Fibroblast of lung (primary cell): Measurements from ENCODE around the gene ZDHHC14. TPM values are rescaled to one million over a fixed set of nuclear protein-coding genes. Genes with fewer than 3 reads are reported as not detected.

Experiments used
- DNase-seq, 2 donors: peaks; one replicate each; pipeline versions ENCODE4 v3.0.0 to v3.0.0-alpha.2; 2010; ENCODE audit warnings: low read depth in 2 of 2
- H2AFZ ChIP-seq: 2 replicates; pipeline ENCODE4 v1.5.1; 2012; ENCODE audit warnings: low read length, control low read depth, inconsistent platforms
- H3K27ac ChIP-seq: 2 replicates; pipeline ENCODE4 v1.5.1; 2011; ENCODE audit warnings: low read length, control low read depth; ENCODE audit not compliant: insufficient read depth
- H3K27me3 ChIP-seq: 2 replicates; pipeline ENCODE4 v1.5.1; 2011; ENCODE audit warnings: mild to moderate bottlenecking, low read length; ENCODE audit not compliant: control insufficient read depth, insufficient read depth
- H3K36me3 ChIP-seq: 2 replicates; pipeline ENCODE4 v1.5.1; 2011; ENCODE audit warnings: low read length; ENCODE audit not compliant: control insufficient read depth, insufficient read depth
- H3K4me1 ChIP-seq: 2 replicates; pipeline ENCODE4 v1.5.1; 2011; ENCODE audit warnings: low read length; ENCODE audit not compliant: control insufficient read depth, insufficient read depth; ENCODE audit errors: extremely low read depth
- H3K4me2 ChIP-seq: 2 replicates; pipeline ENCODE4 v1.5.1; 2011; ENCODE audit warnings: low read length, control low read depth; ENCODE audit not compliant: insufficient read depth; ENCODE audit errors: extremely low read depth
- H3K4me3 ChIP-seq, 4 experiments: fragments of 200-600 bp in 1 of 4; sonication (generic) in 1 of 4; replicated peaks in 1 of 4; 2 replicates each; pipeline ENCODE4 v1.5.1; 2011 to 2016; ENCODE audit warnings: low read length in 4 of 4, low read depth in 3 of 4, mild to moderate bottlenecking in 3 of 4, control low read depth in 2 of 4, inconsistent platforms in 1 of 4, mixed read lengths in 1 of 4; ENCODE audit not compliant: insufficient read depth in 1 of 4; ENCODE audit errors: control extremely low read depth in 1 of 4
- H3K79me2 ChIP-seq: 2 replicates; pipeline ENCODE4 v1.5.1; 2012; ENCODE audit warnings: mild to moderate bottlenecking, low read length, inconsistent platforms; ENCODE audit not compliant: control insufficient read depth, insufficient read depth
- H3K9ac ChIP-seq: 2 replicates; pipeline ENCODE4 v1.5.1; 2011; ENCODE audit warnings: mild to moderate bottlenecking, low read length, control low read depth; ENCODE audit not compliant: insufficient read depth
- H3K9me3 ChIP-seq: 2 replicates; pipeline ENCODE4 v1.5.1; 2012; ENCODE audit warnings: low read depth, low read length; ENCODE audit not compliant: control insufficient read depth, insufficient read depth
- H4K20me1 ChIP-seq: 2 replicates; pipeline ENCODE4 v1.5.1; 2011; ENCODE audit warnings: low read length; ENCODE audit not compliant: control insufficient read depth, insufficient read depth; ENCODE audit errors: extremely low read depth
- EZH2 ChIP-seq: IDR thresholded peaks from 2 replicates; pipeline ENCODE4 v1.5.1; 2012; ENCODE audit warnings: low read length, control low read depth, mild to moderate bottlenecking; ENCODE audit errors: missing control alignments
- polyA plus RNA-seq, 2 donors: library from polyadenylated mRNA; depleted of rRNA in 1 of 2; stranded (reverse) in 1 of 2; unstranded in 1 of 2; fragments of >200 nt; gene quantifications; 2 replicates each; pipeline ENCODE4 v1.2.1, GENCODE V29; 2011 to 2012; ENCODE audit warnings: missing spikeins in 1 of 2
- total RNA-seq: library from RNA; depleted of rRNA; stranded (reverse); fragments of >200 nt; gene quantifications from 2 replicates; pipeline ENCODE4 v1.2.1, GENCODE V29; 2014
- TF ChIP-seq, protein P1 (sequence below), 2 donors: IDR thresholded peaks in 1 of 2; conservative IDR thresholded peaks in 1 of 2; 1 replicate in 1 of 2; 2 replicates in 1 of 2; pipeline ENCODE4 v1.5.1; 2011 to 2012; ENCODE audit warnings: low read length in 2 of 2, control low read depth in 1 of 2, inconsistent platforms in 1 of 2, low read depth in 1 of 2, mild to moderate bottlenecking in 1 of 2

The ZDHHC14 gene
- total and polyA plus RNA-seq, 2 donors (not counting 1 experiment from before 2014, with no cell fraction given), result 1.7 to 3.5 TPM

DNA sequence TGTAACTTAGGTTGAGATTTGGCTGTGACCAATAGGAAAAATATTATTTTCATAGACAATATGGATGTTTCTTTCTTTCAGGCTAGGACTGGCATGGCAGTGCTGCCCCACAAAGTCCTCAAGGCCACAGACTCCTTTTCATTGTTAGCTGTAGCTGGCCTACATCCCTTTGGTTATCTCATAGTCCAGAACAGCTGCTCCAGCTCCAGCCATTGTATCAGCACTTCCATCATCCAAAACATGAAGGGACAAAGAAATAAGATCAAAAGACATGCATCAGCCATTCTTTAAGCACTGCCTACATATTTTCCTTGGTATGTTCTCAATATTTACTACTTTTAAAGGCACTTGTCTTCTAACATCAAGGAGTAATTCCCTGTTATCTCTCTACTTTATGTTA is 73.0 kb downstream of the ZDHHC14 start:
- H3K4me1 ChIP-seq, result no peaks in the 10 kb centered on the region
- H2AFZ ChIP-seq, result no peak overlapping the region
- H4K20me1 ChIP-seq, result no peaks in the 10 kb centered on the region
- H3K27me3 ChIP-seq, result no peaks in the 10 kb centered on the region
- TF ChIP-seq, protein P1, sequence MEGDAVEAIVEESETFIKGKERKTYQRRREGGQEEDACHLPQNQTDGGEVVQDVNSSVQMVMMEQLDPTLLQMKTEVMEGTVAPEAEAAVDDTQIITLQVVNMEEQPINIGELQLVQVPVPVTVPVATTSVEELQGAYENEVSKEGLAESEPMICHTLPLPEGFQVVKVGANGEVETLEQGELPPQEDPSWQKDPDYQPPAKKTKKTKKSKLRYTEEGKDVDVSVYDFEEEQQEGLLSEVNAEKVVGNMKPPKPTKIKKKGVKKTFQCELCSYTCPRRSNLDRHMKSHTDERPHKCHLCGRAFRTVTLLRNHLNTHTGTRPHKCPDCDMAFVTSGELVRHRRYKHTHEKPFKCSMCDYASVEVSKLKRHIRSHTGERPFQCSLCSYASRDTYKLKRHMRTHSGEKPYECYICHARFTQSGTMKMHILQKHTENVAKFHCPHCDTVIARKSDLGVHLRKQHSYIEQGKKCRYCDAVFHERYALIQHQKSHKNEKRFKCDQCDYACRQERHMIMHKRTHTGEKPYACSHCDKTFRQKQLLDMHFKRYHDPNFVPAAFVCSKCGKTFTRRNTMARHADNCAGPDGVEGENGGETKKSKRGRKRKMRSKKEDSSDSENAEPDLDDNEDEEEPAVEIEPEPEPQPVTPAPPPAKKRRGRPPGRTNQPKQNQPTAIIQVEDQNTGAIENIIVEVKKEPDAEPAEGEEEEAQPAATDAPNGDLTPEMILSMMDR (conservative IDR thresholded peaks at IDR 0.05 in 1 of 2, IDR thresholded peaks at IDR 0.05 in 1 of 2; ENCODE audit: low read depth in 1 of 2, low read length in 2 of 2), result no peak
- TF ChIP-seq EZH2, result no peak
- no peaks in the 10 kb centered on the region for H3K79me2 ChIP-seq
- no peak overlapping the region for H3K4me2 ChIP-seq
- no peaks in the 10 kb centered on the region for H3K36me3 ChIP-seq
- no peak overlapping the region for H3K27ac ChIP-seq
- H3K9ac ChIP-seq, result no peak overlapping the region
- H3K9me3 ChIP-seq, result no peaks in the 10 kb centered on the region
- H3K4me3 ChIP-seq, result no peak overlapping the region
- DNase-seq, result no peak

DNA sequence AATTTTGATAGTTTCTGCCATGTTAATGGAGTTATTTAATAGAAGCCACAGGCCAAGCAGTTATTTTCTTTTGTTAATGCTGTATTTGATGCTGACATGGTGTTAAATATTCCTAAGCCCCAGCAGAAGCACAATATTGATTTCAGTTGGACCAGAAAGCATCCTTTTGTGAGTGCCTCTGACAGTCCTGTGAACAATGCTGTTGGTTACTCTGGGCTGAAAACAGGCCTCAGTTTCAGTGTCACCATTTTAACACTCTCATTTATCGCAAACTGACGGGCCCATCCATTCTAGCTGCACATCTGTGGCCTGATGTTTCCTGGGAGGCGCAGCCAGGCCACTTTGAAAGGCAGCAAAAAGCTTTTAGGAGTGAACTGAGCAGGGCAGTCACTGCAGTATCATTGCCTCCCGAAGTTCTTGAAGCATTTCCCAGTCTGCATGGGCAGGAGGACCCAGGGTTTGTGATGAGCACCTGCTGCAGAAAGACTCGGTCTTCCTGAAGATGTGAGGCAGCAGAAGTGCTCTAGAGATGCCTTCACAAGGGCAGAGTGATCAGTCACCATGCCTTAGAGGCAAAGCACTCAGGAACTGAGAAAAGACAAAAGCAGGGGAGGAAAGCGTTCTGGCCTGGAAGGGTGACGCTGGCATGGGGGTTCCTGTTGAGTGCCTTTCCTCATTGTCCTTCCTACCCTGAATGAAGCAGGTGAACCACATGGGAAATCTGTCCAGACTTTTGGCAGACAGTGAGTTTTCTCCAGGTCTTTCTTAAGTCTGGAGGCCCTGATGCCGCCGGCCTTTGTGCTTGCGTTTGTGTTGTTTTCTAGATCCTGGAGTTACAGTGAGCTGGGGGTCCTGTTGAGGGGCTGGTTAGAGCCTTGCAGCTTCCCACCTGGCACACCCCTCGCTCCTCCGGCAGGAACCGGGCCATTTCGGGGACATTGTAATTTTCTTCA is 74.0 kb downstream of the ZDHHC14 start:
- Histone ChIP-seq H3K4me1 (no peaks in the 10 kb centered on the region), H2AFZ (no peak overlapping the region), H3K4me2 (no peak overlapping the region), H3K27ac (no peak overlapping the region), H3K9ac (no peak overlapping the region), H3K36me3 (no peaks in the 10 kb centered on the region), H3K4me3 (no peak overlapping the region), H3K79me2 (no peaks in the 10 kb centered on the region), H3K9me3 (no peaks in the 10 kb centered on the region), H4K20me1 (no peaks in the 10 kb centered on the region), H3K27me3 (no peaks in the 10 kb centered on the region)
- TF ChIP-seq, protein P1 (conservative IDR thresholded peaks at IDR 0.05 in 1 of 2, IDR thresholded peaks at IDR 0.05 in 1 of 2; ENCODE audit: low read depth in 1 of 2, low read length in 2 of 2), result no peak
- no peak for TF ChIP-seq EZH2
- no peak for DNase-seq

DNA sequence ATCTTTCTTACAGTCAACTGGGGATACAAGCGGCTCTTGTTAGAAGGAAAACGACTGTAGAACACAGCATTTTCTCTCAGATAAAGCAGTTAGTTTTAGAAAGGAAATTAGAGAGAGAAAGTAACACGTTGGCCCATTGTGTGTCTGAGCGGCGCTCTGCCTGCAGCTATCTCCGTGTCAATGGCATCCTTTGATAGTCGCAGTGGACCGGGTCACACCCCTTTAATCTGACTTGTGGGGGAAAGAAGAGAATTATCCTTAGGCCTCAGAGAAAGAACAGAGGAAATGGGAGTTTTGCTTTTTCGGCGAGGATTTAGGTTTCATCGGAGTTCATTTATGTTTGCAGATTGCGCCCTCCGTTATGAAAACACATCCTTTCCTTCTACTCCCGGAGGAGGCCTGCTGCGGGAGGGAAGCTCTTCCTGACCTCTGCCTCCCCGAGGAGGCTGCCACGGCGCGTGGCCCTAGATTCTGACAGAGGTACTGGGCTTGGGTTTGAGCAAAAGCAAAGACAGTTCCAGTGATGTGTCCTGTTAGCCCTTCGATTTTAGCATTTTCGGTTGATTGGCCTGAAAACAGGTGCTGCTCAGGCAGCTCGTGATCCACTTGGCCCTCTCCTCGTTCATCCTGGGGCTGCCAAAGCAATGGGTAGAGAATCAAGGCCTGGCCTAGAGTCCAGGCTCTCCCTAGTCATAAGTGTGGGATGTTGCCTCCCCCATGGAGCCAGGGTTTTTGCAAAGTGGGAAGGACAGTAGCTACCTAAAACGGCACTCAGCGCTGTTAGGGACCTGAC is 74.9 kb downstream of the ZDHHC14 start:
- H3K4me2 ChIP-seq, result no peak overlapping the region
- TF ChIP-seq, protein P1 (conservative IDR thresholded peaks at IDR 0.05 in 1 of 2, IDR thresholded peaks at IDR 0.05 in 1 of 2; ENCODE audit: low read depth in 1 of 2, low read length in 2 of 2), result no peak
- no peak for TF ChIP-seq EZH2

More for the DNA sequence above, 74.9 kb downstream of the ZDHHC14 start:
- Histone ChIP-seq H4K20me1 (no peaks in the 10 kb centered on the region), H3K79me2 (no peaks in the 10 kb centered on the region), H3K9ac (no peak overlapping the region), H3K27ac (no peak overlapping the region), H3K4me1 (no peaks in the 10 kb centered on the region), H3K27me3 (no peaks in the 10 kb centered on the region), H3K4me3 (no peak overlapping the region), H3K36me3 (no peaks in the 10 kb centered on the region), H3K9me3 (no peaks in the 10 kb centered on the region), H2AFZ (no peak overlapping the region)
- no peak for DNase-seq
